Natural killer cell (primary cell): ENCODE results near the gene NFIA. TPM values are rescaled to one million over a fixed set of nuclear protein-coding genes. Genes with fewer than 3 reads are reported as not detected.

Experiments
- ATAC-seq, 3 donors: fragments of 150-1000 bp in 2 of 3; fragments of 200-7000 bp in 1 of 3; cut with Tn5 transposase; 1 replicate in 1 of 3; 2 replicates in 2 of 3; pipeline ENCODE4 v1.10.0; 2021; ENCODE audit warnings: mild to moderate bottlenecking in 2 of 3, moderate library complexity in 2 of 3
- DNase-seq, 2 donors: peaks; one replicate each; pipeline versions ENCODE4 v3.0.0 to v3.0.0-alpha.2; 2013 to 2021; ENCODE audit warnings: mixed read lengths in 1 of 2
- H3K27ac ChIP-seq: one replicate; pipeline ENCODE4 v1.5.1; 2013; ENCODE audit warnings: mild to moderate bottlenecking, low read length
- H3K27me3 ChIP-seq: one replicate; pipeline ENCODE4 v1.6.1; 2013; ENCODE audit warnings: low read length; ENCODE audit not compliant: control insufficient read depth, insufficient read depth
- H3K36me3 ChIP-seq: one replicate; pipeline ENCODE4 v1.6.1; 2013; ENCODE audit warnings: low read length; ENCODE audit not compliant: control insufficient read depth, insufficient read depth
- H3K4me1 ChIP-seq: one replicate; pipeline ENCODE4 v1.6.1; 2013; ENCODE audit warnings: low read length; ENCODE audit not compliant: control insufficient read depth, insufficient read depth
- H3K4me3 ChIP-seq: one replicate; pipeline ENCODE4 v1.5.1; 2013; ENCODE audit warnings: low read length
- H3K9me3 ChIP-seq: one replicate; pipeline ENCODE4 v1.6.1; 2013; ENCODE audit warnings: low read length; ENCODE audit not compliant: control insufficient read depth, insufficient read depth
- H3K27ac Mint-ChIP-seq, 2 donors: one replicate each; pipeline ENCODE4 v1.8.0; 2022; ENCODE audit warnings: mild to moderate bottlenecking in 2 of 2, mixed read lengths in 2 of 2, moderate library complexity in 1 of 2
- H3K27me3 Mint-ChIP-seq, 2 donors: one replicate each; pipeline ENCODE4 v1.8.0; 2022; ENCODE audit warnings: low read depth in 2 of 2, mixed read lengths in 2 of 2
- H3K36me3 Mint-ChIP-seq: one replicate; pipeline ENCODE4 v1.8.0; 2022; ENCODE audit warnings: mixed read lengths
- H3K4me1 Mint-ChIP-seq, 2 donors: one replicate each; pipeline ENCODE4 v1.8.0; 2022; ENCODE audit warnings: mixed read lengths in 2 of 2
- H3K4me3 Mint-ChIP-seq: one replicate; pipeline ENCODE4 v1.8.0; 2022; ENCODE audit warnings: mild to moderate bottlenecking, moderate library complexity, mixed read lengths
- H3K9me3 Mint-ChIP-seq, 2 donors: one replicate each; pipeline ENCODE4 v1.8.0; 2022; ENCODE audit warnings: mixed read lengths in 2 of 2
- WGBS: methylation state at CpG from one replicate; pipeline ENCODE4 v1.1.7; 2013; ENCODE audit warnings: missing lambda C conversion rate; ENCODE audit not compliant: insufficient coverage; 5-methylcytosine and 5-hydroxymethylcytosine counted together
- intact Hi-C: fragments of 100-400 bp; cut with micrococcal nuclease; formaldehyde crosslinking; loops from one replicate; pipeline ENCODE4 v1.14.2; 2022
- total RNA-seq, 4 donors: library from RNA; stranded (reverse); fragments of 120-200 nt in 1 of 4; gene quantifications; one replicate each; pipeline versions ENCODE4 v1.2.3 to v1.2.4, GENCODE V29; 2013 to 2022
- TF ChIP-seq, protein P1 (sequence below): fragments of 200-600 bp; IDR thresholded peaks from one replicate; pipeline ENCODE4 v1.8.0; 2022; ENCODE audit warnings: antibody characterized with exemption

Gene NFIA
- total RNA-seq, 3 donors from 2014 or later (not counting 1 experiment from before 2014, with no cell fraction given) = 3.5 to 6.5 (median 3.6) TPM

- TF ChIP-seq, protein P1, sequence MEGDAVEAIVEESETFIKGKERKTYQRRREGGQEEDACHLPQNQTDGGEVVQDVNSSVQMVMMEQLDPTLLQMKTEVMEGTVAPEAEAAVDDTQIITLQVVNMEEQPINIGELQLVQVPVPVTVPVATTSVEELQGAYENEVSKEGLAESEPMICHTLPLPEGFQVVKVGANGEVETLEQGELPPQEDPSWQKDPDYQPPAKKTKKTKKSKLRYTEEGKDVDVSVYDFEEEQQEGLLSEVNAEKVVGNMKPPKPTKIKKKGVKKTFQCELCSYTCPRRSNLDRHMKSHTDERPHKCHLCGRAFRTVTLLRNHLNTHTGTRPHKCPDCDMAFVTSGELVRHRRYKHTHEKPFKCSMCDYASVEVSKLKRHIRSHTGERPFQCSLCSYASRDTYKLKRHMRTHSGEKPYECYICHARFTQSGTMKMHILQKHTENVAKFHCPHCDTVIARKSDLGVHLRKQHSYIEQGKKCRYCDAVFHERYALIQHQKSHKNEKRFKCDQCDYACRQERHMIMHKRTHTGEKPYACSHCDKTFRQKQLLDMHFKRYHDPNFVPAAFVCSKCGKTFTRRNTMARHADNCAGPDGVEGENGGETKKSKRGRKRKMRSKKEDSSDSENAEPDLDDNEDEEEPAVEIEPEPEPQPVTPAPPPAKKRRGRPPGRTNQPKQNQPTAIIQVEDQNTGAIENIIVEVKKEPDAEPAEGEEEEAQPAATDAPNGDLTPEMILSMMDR = no peak
- Mint-ChIP-seq H3K27ac (no peak overlapping the region), H3K9me3 (no peaks in the 10 kb centered on the region), H3K36me3 (no peaks in the 10 kb centered on the region), H3K4me3 (no peak overlapping the region), H3K27me3 (peaks cover 9 to 44% of the 10 kb centered on the region in 2 donors), H3K4me1 (peaks cover 3 to 5% of the 10 kb centered on the region in 2 donors)
- ATAC-seq (no peak), DNase-seq (no peak)
- H3K27me3 ChIP-seq = no peaks in the 10 kb centered on the region
- WGBS = 97% methylated on average over 3 of the region's 4 CpGs
- no peaks in the 10 kb centered on the region for H3K9me3 ChIP-seq
- no peaks in the 10 kb centered on the region for H3K36me3 ChIP-seq
- intact Hi-C loops = no loop called here
- no peak overlapping the region for H3K27ac ChIP-seq
- H3K4me3 ChIP-seq = no peak overlapping the region
- no peaks in the 10 kb centered on the region for H3K4me1 ChIP-seq
These were observed 80.3 kb downstream of the NFIA start for GRCh38 chr1:61162520-61163258.

DNA sequence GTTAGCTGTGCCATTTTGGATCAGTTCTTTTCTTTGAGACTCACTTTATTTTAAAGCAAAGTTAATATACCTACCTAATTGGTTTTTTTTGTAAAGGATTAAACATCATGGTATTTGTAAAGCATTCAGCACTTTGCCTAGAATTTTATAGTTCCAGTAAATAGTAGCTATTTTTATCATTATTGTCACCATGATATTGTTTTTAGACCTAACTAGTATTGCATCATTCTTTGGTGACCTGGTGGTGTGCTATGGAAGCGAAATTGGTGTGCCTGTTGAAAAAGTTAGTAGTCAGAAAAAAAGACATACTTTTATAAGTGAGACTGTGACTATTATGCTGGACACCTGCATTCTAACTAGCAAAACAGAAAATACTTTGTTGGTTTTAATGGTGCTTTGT, 81.0 kb downstream of the NFIA start:
- intact Hi-C loops = no loop called here
- ATAC-seq = no peak
- H3K4me3 Mint-ChIP-seq = no peak overlapping the region
- no peak overlapping the region for H3K27ac ChIP-seq
- H3K9me3 Mint-ChIP-seq = no peaks in the 10 kb centered on the region
- H3K4me1 ChIP-seq = no peaks in the 10 kb centered on the region
- H3K4me3 ChIP-seq = no peak overlapping the region
- peaks cover 9 to 45% of the 10 kb centered on the region in 2 donors for H3K27me3 Mint-ChIP-seq
- WGBS = 100% methylated on average over 1 of the region's 1 CpG
- no peaks in the 10 kb centered on the region for H3K27me3 ChIP-seq
- TF ChIP-seq, protein P1 = no peak
- DNase-seq = no peak
- no peaks in the 10 kb centered on the region for H3K36me3 ChIP-seq
- no peak overlapping the region for H3K27ac Mint-ChIP-seq
- H3K36me3 Mint-ChIP-seq = no peaks in the 10 kb centered on the region
- H3K9me3 ChIP-seq = no peaks in the 10 kb centered on the region
- H3K4me1 Mint-ChIP-seq = peaks cover 0 to 4% of the 10 kb centered on the region in 2 donors

DNA sequence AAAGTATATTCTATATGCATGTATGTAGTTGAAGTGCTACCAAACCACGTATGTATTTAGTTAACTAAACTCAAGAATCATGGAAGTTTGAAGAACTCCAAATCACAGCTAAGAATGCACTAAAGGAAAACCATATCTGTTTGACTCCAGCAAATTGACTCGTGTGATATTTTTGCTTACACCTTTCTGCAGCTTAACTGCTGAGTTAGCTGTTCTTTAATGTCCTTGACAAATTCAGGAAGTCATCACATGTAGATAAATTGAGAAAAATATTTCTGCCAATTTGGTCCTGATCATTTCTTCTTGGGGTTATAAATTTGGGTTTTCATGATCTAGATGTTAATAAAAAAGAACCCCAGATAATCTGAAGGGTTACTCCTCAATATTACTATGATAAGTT, 83.0 kb downstream of the NFIA start:
- Histone ChIP-seq H3K36me3 (no peaks in the 10 kb centered on the region), H3K27me3 (no peaks in the 10 kb centered on the region), H3K9me3 (no peaks in the 10 kb centered on the region), H3K4me1 (no peaks in the 10 kb centered on the region), H3K27ac (no peak overlapping the region), H3K4me3 (no peak overlapping the region)
- no peaks in the 10 kb centered on the region for H3K4me1 Mint-ChIP-seq
- H3K27ac Mint-ChIP-seq = no peak overlapping the region
- ATAC-seq = no peak
- H3K9me3 Mint-ChIP-seq = no peaks in the 10 kb centered on the region
- intact Hi-C loops = no loop called here
- no peak for DNase-seq
- no peaks in the 10 kb centered on the region for H3K36me3 Mint-ChIP-seq
- 96% methylated on average over 2 of the region's 2 CpGs for WGBS
- H3K27me3 Mint-ChIP-seq = peaks cover 12 to 39% of the 10 kb centered on the region in 2 donors
- TF ChIP-seq, protein P1 = no peak
- H3K4me3 Mint-ChIP-seq = no peak overlapping the region

- ATAC-seq (no peak), DNase-seq (no peak)
- no peak overlapping the region for H3K27ac Mint-ChIP-seq
- intact Hi-C loops = no loop called here
- Histone ChIP-seq H3K9me3 (no peaks in the 10 kb centered on the region), H3K27ac (no peak overlapping the region), H3K4me3 (no peak overlapping the region), H3K36me3 (no peaks in the 10 kb centered on the region), H3K4me1 (no peaks in the 10 kb centered on the region), H3K27me3 (no peaks in the 10 kb centered on the region)
- WGBS = no CpG with 5 or more reads among the region's 1 CpG
- TF ChIP-seq, protein P1 = no peak
- no peaks in the 10 kb centered on the region for H3K36me3 Mint-ChIP-seq
- no peaks in the 10 kb centered on the region for H3K4me1 Mint-ChIP-seq
- peaks cover 8 to 45% of the 10 kb centered on the region in 2 donors for H3K27me3 Mint-ChIP-seq
- H3K9me3 Mint-ChIP-seq = no peaks in the 10 kb centered on the region
- no peak overlapping the region for H3K4me3 Mint-ChIP-seq
These were observed 84.9 kb downstream of the NFIA start for GRCh38 chr1:61167309-61167708.
